ENCODE data around the gene FGFBP2.
"Not testable (repeated sequence)": the region's sequence is repeated elsewhere in the genome, so short reads cannot be mapped to it uniquely, and the experiment has no call there.

The FGFBP2 gene

DNA sequence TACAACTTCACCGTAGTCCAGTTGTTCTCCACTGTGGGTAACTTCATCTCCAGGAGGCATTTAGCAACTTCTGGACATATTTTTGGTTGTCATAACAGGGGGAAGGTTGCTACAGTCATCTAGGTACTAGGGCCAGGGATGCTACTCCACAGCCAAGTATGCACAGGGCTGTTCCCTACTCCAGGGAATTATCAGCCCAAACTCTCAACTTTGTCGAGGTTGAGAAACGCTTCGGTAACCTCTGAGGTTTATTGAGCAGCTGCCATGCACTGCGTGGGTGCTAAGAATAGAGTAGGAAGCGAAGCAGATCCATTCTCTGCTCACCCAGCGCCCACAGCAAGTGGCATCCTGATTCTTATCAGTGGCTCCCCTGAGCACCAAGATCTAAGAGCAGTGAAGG, 32.7 kb downstream of the FGFBP2 start:
- DNase-seq (ENCODE audit: low spot score) = no peak

DNA sequence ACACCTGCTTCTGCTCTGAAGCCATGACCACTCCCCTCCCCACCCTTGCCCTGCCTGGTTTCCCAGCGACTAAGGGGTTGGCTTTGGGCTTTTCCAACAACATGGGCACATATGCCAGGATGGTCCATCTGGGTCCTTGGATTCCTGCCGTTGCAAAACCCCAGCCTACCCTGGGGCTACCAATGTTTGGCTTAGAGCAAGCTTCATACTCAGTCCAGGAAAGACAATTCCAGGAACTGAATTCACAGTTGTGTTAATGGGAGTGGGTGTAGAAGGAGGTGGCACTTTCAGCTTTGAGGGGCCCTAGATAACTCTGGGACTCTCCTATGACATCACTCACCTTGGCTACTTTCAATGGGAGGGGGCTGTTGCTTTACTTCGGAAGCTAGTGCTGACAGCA, 33.4 kb downstream of the FGFBP2 start:
- DNase-seq (ENCODE audit: low spot score) = no peak

GRCh38 chr4:15928883-15929282, 34.1 kb downstream of the FGFBP2 start:
- no peak for DNase-seq (ENCODE audit: low spot score)

- no peak for DNase-seq (ENCODE audit: low spot score)
These were observed 36.5 kb downstream of the FGFBP2 start for GRCh38 chr4:15926486-15926885.

GRCh38 chr4:15925830-15926229, 37.1 kb downstream of the FGFBP2 start:
- DNase-seq (ENCODE audit: low spot score) = no peak

- no peak for DNase-seq (ENCODE audit: low spot score)
These were observed 41.4 kb downstream of the FGFBP2 start for GRCh38 chr4:15921592-15921932.

DNA sequence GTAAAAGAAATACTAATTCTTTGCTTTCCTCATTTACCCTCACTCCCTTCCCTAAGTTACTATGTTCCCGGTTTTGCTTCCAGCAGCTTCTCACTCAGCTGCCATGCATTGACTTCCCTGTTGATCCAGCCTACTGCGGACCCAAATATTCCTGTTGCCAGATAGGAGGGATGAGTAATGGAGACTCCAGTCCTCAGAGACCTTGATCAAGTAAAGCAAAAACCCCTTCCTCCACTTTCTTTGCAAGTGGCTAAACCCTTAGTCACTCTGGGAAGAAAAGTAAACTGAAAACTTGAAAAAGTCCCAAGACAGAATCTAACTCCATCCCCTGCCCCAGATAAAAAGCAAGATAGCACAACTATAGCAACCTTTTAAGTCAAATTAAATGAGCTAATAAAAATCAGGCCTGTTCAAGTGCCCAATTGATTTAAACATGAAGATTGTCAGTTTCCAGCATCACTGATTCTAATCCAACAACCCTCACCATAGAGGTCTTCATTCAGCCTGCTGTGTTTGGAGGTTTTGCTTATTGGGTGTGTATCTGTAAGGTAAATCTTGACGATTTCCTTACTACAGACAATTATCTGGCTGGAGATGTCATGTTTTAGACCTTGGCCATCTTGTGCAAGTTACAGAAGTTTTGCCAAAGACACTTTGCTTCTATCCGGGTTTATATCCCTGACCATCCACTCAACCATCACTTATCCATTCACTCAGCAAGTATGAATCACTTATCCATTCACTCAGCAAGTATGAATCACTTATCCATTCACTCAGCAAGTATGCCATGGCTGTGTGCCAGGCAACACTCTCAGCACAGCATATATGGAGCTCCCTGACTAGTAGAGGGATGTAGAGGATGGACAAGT, 42.0 kb downstream of the FGFBP2 start:
- peak; percentile 97 for DNase-seq (ENCODE audit: low spot score)

DNA sequence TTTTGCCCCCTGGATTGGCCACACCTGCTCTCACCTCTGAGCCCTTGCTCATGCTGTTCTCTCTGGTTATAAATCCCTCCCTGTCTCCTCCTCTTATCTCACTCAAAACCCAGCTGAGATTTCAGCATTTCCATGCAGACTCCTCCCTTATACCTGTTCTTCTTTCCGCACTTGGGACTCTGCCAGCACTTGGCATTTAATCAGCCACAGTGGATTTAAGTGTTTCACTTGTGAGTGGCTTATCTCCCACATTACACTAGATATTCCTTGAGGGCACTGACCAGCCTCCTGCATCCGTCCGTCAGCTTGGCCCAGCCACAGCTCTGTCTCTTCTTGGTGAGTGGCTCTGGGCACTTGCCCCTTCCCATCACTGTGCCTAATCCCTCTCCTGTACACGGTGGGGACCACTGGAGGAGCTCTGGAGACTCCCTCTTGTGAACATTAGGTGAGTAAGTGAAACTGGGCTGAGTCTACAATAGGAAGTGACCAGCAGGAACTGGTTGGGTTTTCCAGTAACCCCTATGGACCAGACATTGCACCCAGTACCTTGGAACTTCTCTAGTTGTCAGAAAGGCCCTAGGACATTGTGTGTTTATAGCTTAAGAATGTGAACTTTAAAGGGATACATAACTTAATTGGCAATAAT, 44.4 kb downstream of the FGFBP2 start:
- peak; percentile 76 for DNase-seq (ENCODE audit: low spot score)

GRCh38 chr4:15917297-15917696, 45.7 kb downstream of the FGFBP2 start:
- no peak for DNase-seq (ENCODE audit: low spot score)

- not testable (repeated sequence) for DNase-seq (ENCODE audit: low spot score)
These were observed 46.6 kb downstream of the FGFBP2 start for GRCh38 chr4:15916358-15916757.

GRCh38 chr4:15914736-15915135, 48.2 kb downstream of the FGFBP2 start:
- peak; percentile 65 for DNase-seq (ENCODE audit: low spot score)

- DNase-seq (ENCODE audit: low spot score) = peak; percentile 65
These were observed 48.7 kb downstream of the FGFBP2 start for GRCh38 chr4:15914291-15914690.

- DNase-seq (ENCODE audit: low spot score) = peak; percentile 99
These were observed 49.4 kb downstream of the FGFBP2 start for GRCh38 chr4:15913631-15913970.

GRCh38 chr4:15912961-15913630, 49.9 kb downstream of the FGFBP2 start:
- peak; percentile 97 for DNase-seq (ENCODE audit: low spot score)

GRCh38 chr4:15912236-15912635, 50.7 kb downstream of the FGFBP2 start:
- peak; percentile 69 for DNase-seq (ENCODE audit: low spot score)
